HEK293 (cell line): ENCODE measurements around the gene IMMP2L.

Experiments used
- CTCF ChIA-PET: fragments of 350-600 bp; formaldehyde crosslinking; extraction: SDS; loops from one replicate; lab custom pipeline; 2021; ENCODE audit warnings: antibody characterized with exemption; lab: Yijun Ruan, JAX
- POLR2A ChIA-PET: fragments of 300-600 bp; formaldehyde crosslinking; extraction: SDS; loops from one replicate; lab custom pipeline; 2020; ENCODE audit warnings: antibody characterized with exemption, inconsistent platforms; lab: Yijun Ruan, JAX
- H3K27ac ChIP-seq: fragments of 200-500 bp; sonication (Bioruptor generic); 2 replicates; pipeline ENCODE4 v1.5.1; 2014; ENCODE audit warnings: low read depth, low read length, control low read depth, inconsistent platforms; ENCODE audit errors: extremely low read depth
- H3K36me3 ChIP-seq, 2 experiments: fragments of 200-500 bp in 1 of 2; sonication (Bioruptor generic) in 1 of 2; 1 replicate in 1 of 2; 2 replicates in 1 of 2; pipeline ENCODE4 v1.5.1; 2014 to 2017; ENCODE audit warnings: inconsistent platforms in 2 of 2, low read length in 2 of 2; ENCODE audit not compliant: control insufficient read depth in 2 of 2, insufficient read depth in 1 of 2
- H3K4me1 ChIP-seq: fragments of 200-500 bp; sonication (Bioruptor generic); 2 replicates; pipeline ENCODE4 v1.5.1; 2014; ENCODE audit warnings: mild to moderate bottlenecking, low read length, inconsistent platforms; ENCODE audit not compliant: control insufficient read depth, insufficient read depth
- H3K4me3 ChIP-seq: 2 replicates; pipeline ENCODE4 v1.5.1; 2011; ENCODE audit warnings: low read depth, mild to moderate bottlenecking, control low read depth, low read length, moderate library complexity
- H3K9me3 ChIP-seq: fragments of 200-500 bp; sonication (Bioruptor generic); 2 replicates; pipeline ENCODE4 v1.5.1; 2014; ENCODE audit warnings: low read depth, low read length, inconsistent platforms; ENCODE audit not compliant: control insufficient read depth, insufficient read depth
- GLI4 ChIP-seq: fragments of 450-650 bp; formaldehyde crosslinking; IDR thresholded peaks from 2 replicates; pipeline ENCODE4 v1.5.1; 2016; ENCODE audit warnings: missing biosample characterization, missing genetic modification characterization
- GLIS2 ChIP-seq: fragments of 450-650 bp; formaldehyde crosslinking; IDR thresholded peaks from 2 replicates; pipeline ENCODE4 v1.5.1; 2016; ENCODE audit warnings: missing biosample characterization, missing genetic modification characterization
- HIC1 ChIP-seq: fragments of 450-650 bp; formaldehyde crosslinking; IDR thresholded peaks from 2 replicates; pipeline ENCODE4 v1.5.1; 2016; ENCODE audit warnings: missing biosample characterization, missing genetic modification characterization
- PATZ1 ChIP-seq: fragments of 450-650 bp; formaldehyde crosslinking; IDR thresholded peaks from 2 replicates; pipeline ENCODE4 v1.5.1; 2016; ENCODE audit warnings: missing biosample characterization, missing genetic modification characterization
- REPIN1 ChIP-seq: fragments of 450-650 bp; formaldehyde crosslinking; IDR thresholded peaks from 2 replicates; pipeline ENCODE4 v1.5.1; 2017; ENCODE audit warnings: missing biosample characterization, missing genetic modification characterization, low read depth
- WT1 ChIP-seq: fragments of 450-650 bp; formaldehyde crosslinking; IDR thresholded peaks from 2 replicates; pipeline ENCODE4 v1.5.1; 2016; ENCODE audit warnings: missing biosample characterization, missing genetic modification characterization
- ZBTB21 ChIP-seq: fragments of 450-650 bp; formaldehyde crosslinking; IDR thresholded peaks from 2 replicates; pipeline ENCODE4 v1.5.1; 2017; ENCODE audit warnings: missing biosample characterization, missing genetic modification characterization
- ZFHX2 ChIP-seq: fragments of 450-650 bp; formaldehyde crosslinking; conservative IDR thresholded peaks from 2 replicates; pipeline ENCODE4 v1.5.1; 2016; ENCODE audit warnings: missing biosample characterization, missing genetic modification characterization
- ZFP37 ChIP-seq: fragments of 450-650 bp; formaldehyde crosslinking; IDR thresholded peaks from 2 replicates; pipeline ENCODE4 v1.5.1; 2016; ENCODE audit warnings: missing biosample characterization, missing genetic modification characterization
- ZIC2 ChIP-seq: fragments of 450-650 bp; formaldehyde crosslinking; IDR thresholded peaks from 2 replicates; pipeline ENCODE4 v1.5.1; 2016; ENCODE audit warnings: missing biosample characterization, missing genetic modification characterization
- ZNF10 ChIP-seq: fragments of 450-650 bp; formaldehyde crosslinking; IDR thresholded peaks from 2 replicates; pipeline ENCODE4 v1.5.1; 2017; ENCODE audit warnings: missing biosample characterization, missing genetic modification characterization
- ZNF157 ChIP-seq: fragments of 450-650 bp; formaldehyde crosslinking; IDR thresholded peaks from 2 replicates; pipeline ENCODE4 v1.5.1; 2016; ENCODE audit warnings: missing biosample characterization, missing genetic modification characterization
- ZNF202 ChIP-seq: fragments of 450-650 bp; formaldehyde crosslinking; IDR thresholded peaks from 2 replicates; pipeline ENCODE4 v1.5.1; 2016; ENCODE audit warnings: missing biosample characterization, missing genetic modification characterization, borderline replicate concordance
- ZNF274 ChIP-seq, 2 experiments: fragments of 200-500 bp in 1 of 2; fragments of 450-650 bp in 1 of 2; sonication (Bioruptor generic) in 1 of 2; formaldehyde crosslinking in 1 of 2; IDR thresholded peaks; 2 replicates each; pipeline versions ENCODE4 v1.5.1 to v1.6.1; 2014 to 2016; ENCODE audit warnings: borderline replicate concordance in 1 of 2, inconsistent platforms in 1 of 2, low read length in 1 of 2, missing biosample characterization in 1 of 2, missing genetic modification characterization in 1 of 2
- ZNF302 ChIP-seq: fragments of 450-650 bp; formaldehyde crosslinking; IDR thresholded peaks from 2 replicates; pipeline ENCODE4 v1.5.1; 2016; ENCODE audit warnings: missing biosample characterization, missing genetic modification characterization, low read depth
- ZNF433 ChIP-seq: fragments of 450-650 bp; formaldehyde crosslinking; IDR thresholded peaks from 2 replicates; pipeline ENCODE4 v1.5.1; 2016; ENCODE audit warnings: missing biosample characterization, missing genetic modification characterization, low read depth
- ZNF473 ChIP-seq: fragments of 450-650 bp; formaldehyde crosslinking; IDR thresholded peaks from 2 replicates; pipeline ENCODE4 v1.5.1; 2017; ENCODE audit warnings: missing biosample characterization, missing genetic modification characterization
- ZNF510 ChIP-seq: fragments of 450-650 bp; formaldehyde crosslinking; IDR thresholded peaks from 2 replicates; pipeline ENCODE4 v1.5.1; 2018; ENCODE audit warnings: mild to moderate bottlenecking, missing genetic modification characterization, missing biosample characterization; ENCODE audit not compliant: insufficient replicate concordance
- ZNF513 ChIP-seq: fragments of 450-650 bp; IDR thresholded peaks from 2 replicates; pipeline ENCODE4 v1.5.1; 2018; ENCODE audit warnings: missing biosample characterization, missing genetic modification characterization
- ZNF529 ChIP-seq: fragments of 450-650 bp; formaldehyde crosslinking; IDR thresholded peaks from 2 replicates; pipeline ENCODE4 v1.5.1; 2017; ENCODE audit warnings: missing genetic modification characterization, missing biosample characterization; ENCODE audit not compliant: insufficient replicate concordance
- ZNF544 ChIP-seq: fragments of 450-650 bp; formaldehyde crosslinking; IDR thresholded peaks from 2 replicates; pipeline ENCODE4 v1.5.0; 2017; ENCODE audit warnings: missing biosample characterization, missing genetic modification characterization
- ZNF580 ChIP-seq: fragments of 450-650 bp; formaldehyde crosslinking; IDR thresholded peaks from 2 replicates; pipeline ENCODE4 v1.5.1; 2016; ENCODE audit warnings: missing biosample characterization, missing genetic modification characterization
- ZNF639 ChIP-seq: fragments of 450-650 bp; formaldehyde crosslinking; IDR thresholded peaks from 2 replicates; pipeline ENCODE4 v1.5.1; 2016; ENCODE audit warnings: missing biosample characterization, missing genetic modification characterization
- ZNF785 ChIP-seq: fragments of 450-650 bp; formaldehyde crosslinking; IDR thresholded peaks from 2 replicates; pipeline ENCODE4 v1.5.1; 2016; ENCODE audit warnings: missing biosample characterization, missing genetic modification characterization
- ZNF791 ChIP-seq: fragments of 450-650 bp; formaldehyde crosslinking; IDR thresholded peaks from 2 replicates; pipeline ENCODE4 v1.5.1; 2016; ENCODE audit warnings: missing biosample characterization, missing genetic modification characterization
- ZSCAN23 ChIP-seq: fragments of 450-650 bp; formaldehyde crosslinking; IDR thresholded peaks from 2 replicates; pipeline ENCODE4 v1.5.1; 2016; ENCODE audit warnings: missing biosample characterization, missing genetic modification characterization
- TF ChIP-seq, protein P1 (sequence below): fragments of 450-650 bp; formaldehyde crosslinking; IDR thresholded peaks from 2 replicates; pipeline ENCODE4 v1.5.1; 2016; ENCODE audit warnings: missing biosample characterization, missing genetic modification characterization, low read depth

Gene IMMP2L

GRCh38 chr7:110800984-110801383, 761.3 kb downstream of the IMMP2L start:
- Histone ChIP-seq H3K9me3 (no peaks in the 10 kb centered on the region), H3K4me1 (no peaks in the 10 kb centered on the region), H3K27ac (no peak overlapping the region), H3K4me3 (no peak overlapping the region), H3K36me3 (no peaks in the 10 kb centered on the region)
- TF ChIP-seq ZNF302 (no peak), ZFHX2 (tag by site-specific recombination) (no peak), ZNF510 (tag by site-specific recombination) (no peak), ZNF639 (tag by site-specific recombination) (no peak), GLIS2 (tag by site-specific recombination) (no peak), ZNF529 (tag by site-specific recombination) (no peak), ZFP37 (no peak), ZNF473 (no peak), REPIN1 (tag by site-specific recombination) (no peak), PATZ1 (tag by site-specific recombination) (no peak), ZSCAN23 (tag by site-specific recombination) (no peak), WT1 (no peak), ZNF785 (no peak), GLI4 (tag by site-specific recombination) (no peak), ZNF157 (tag by site-specific recombination) (no peak), ZNF274 (IDR thresholded peaks at IDR 0.05; ENCODE audit: low read length) (no peak), ZNF274 (tag by site-specific recombination; IDR thresholded peaks at IDR 0.05; ENCODE audit: borderline replicate concordance) (no peak), ZNF513 (tag by site-specific recombination) (no peak), ZNF433 (tag by site-specific recombination) (no peak), ZNF580 (tag by site-specific recombination) (no peak)
- TF ChIP-seq, protein P1, sequence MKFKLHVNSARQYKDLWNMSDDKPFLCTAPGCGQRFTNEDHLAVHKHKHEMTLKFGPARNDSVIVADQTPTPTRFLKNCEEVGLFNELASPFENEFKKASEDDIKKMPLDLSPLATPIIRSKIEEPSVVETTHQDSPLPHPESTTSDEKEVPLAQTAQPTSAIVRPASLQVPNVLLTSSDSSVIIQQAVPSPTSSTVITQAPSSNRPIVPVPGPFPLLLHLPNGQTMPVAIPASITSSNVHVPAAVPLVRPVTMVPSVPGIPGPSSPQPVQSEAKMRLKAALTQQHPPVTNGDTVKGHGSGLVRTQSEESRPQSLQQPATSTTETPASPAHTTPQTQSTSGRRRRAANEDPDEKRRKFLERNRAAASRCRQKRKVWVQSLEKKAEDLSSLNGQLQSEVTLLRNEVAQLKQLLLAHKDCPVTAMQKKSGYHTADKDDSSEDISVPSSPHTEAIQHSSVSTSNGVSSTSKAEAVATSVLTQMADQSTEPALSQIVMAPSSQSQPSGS (tag by site-specific recombination), result no peak
- POLR2A ChIA-PET, result no interaction called here
- CTCF ChIA-PET, result no interaction called here

- no peaks in the 10 kb centered on the region for H3K4me1 ChIP-seq
- H3K27ac ChIP-seq, result no peak overlapping the region
- POLR2A ChIA-PET, result no interaction called here
- CTCF ChIA-PET, result no interaction called here
- H3K9me3 ChIP-seq, result no peaks in the 10 kb centered on the region
- no peak overlapping the region for H3K4me3 ChIP-seq
- H3K36me3 ChIP-seq, result no peaks in the 10 kb centered on the region
- TF ChIP-seq ZNF791 (tag by site-specific recombination) (no peak), ZBTB21 (no peak), ZNF544 (no peak), ZIC2 (tag by site-specific recombination) (no peak), ZNF10 (no peak), ZNF202 (tag by site-specific recombination) (no peak), GLI4 (tag by site-specific recombination) (no peak), HIC1 (no peak)
Measured at GRCh38 chr7:110797656-110798055, 764.6 kb downstream of the IMMP2L start.
